HCT116 (cell line): Measurements from ENCODE around the gene CISTR. TPM values are rescaled to one million over a fixed set of nuclear protein-coding genes. Genes with fewer than 3 reads are reported as not detected.

Experiments
- ATAC-seq: fragments of 200-7000 bp; cut with Tn5 transposase; 2 replicates; pipeline ENCODE4 v1.9.1; 2020; ENCODE audit warnings: mild to moderate bottlenecking, moderate library complexity
- BruUV-seq: library from RNA; stranded (reverse); fragments of 400-500 nt; replicated peaks from 2 replicates; lab custom pipeline; 2021; lab: Mats Ljungman, UMichigan
- CTCF ChIA-PET: fragments of 300-600 bp; sonication (Branson Sonifier 250); formaldehyde crosslinking; loops from one replicate; lab custom pipeline; 2021; ENCODE audit warnings: antibody characterized with exemption; lab: Charles Lee
- POLR2A ChIA-PET: fragments of 300-600, 350-600 bp; sonication (Branson Sonifier 250); formaldehyde crosslinking; loops from one replicate; lab custom pipeline; 2021; ENCODE audit warnings: antibody characterized with exemption; lab: Charles Lee
- RAD21 ChIA-PET, 2 experiments: fragments of 300-600 bp; sonication (Branson Sonifier 250); formaldehyde crosslinking; loops; one replicate each; lab custom pipeline; 2023; ENCODE audit warnings: low total read pairs in 2 of 2; ENCODE audit not compliant: uncharacterized antibody in 2 of 2, unreplicated experiment in 2 of 2, low non-redundant PET in 1 of 2; lab: Charles Lee
- DNase-seq: peaks from one replicate; pipeline ENCODE4 v3.0.0-alpha.2; 2010; ENCODE audit warnings: low read depth, low spot score
- H2AFZ ChIP-seq: fragments of 200-600 bp; shearing (Covaris generic), sonication (generic); 2 replicates; pipeline ENCODE4 v1.6.1; 2017; ENCODE audit warnings: low read depth, mixed run types, mixed read lengths, antibody characterized with exemption, low read length; ENCODE audit not compliant: poor library complexity, severe bottlenecking
- H3K27ac ChIP-seq: 2 replicates; pipeline ENCODE4 v1.5.1; 2012; ENCODE audit warnings: low read depth, low read length
- H3K27me3 ChIP-seq: fragments of 200-600 bp; sonication (generic); 2 replicates; pipeline ENCODE4 v1.6.1; 2016; ENCODE audit warnings: mixed run types, low read length, mixed read lengths; ENCODE audit not compliant: insufficient read depth
- H3K36me3 ChIP-seq, 2 experiments: fragments of 200-500 bp in 1 of 2; fragments of 200-600 bp in 1 of 2; sonication (Bioruptor generic) in 1 of 2; sonication (generic) in 1 of 2; 2 replicates each; pipeline versions ENCODE4 v1.5.1 to v1.6.1; 2014 to 2016; ENCODE audit warnings: low read length in 2 of 2, inconsistent platforms in 1 of 2, mixed read lengths in 1 of 2, mixed run types in 1 of 2; ENCODE audit not compliant: insufficient read depth in 2 of 2, control insufficient read depth in 1 of 2
- H3K4me1 ChIP-seq, 2 experiments: fragments of 200-600 bp in 1 of 2; sonication (generic) in 1 of 2; 2 replicates each; pipeline versions ENCODE4 v1.5.1 to v1.6.1; 2012 to 2017; ENCODE audit warnings: low read length in 2 of 2, inconsistent platforms in 1 of 2, mild to moderate bottlenecking in 1 of 2, mixed read lengths in 1 of 2, mixed run types in 1 of 2, moderate library complexity in 1 of 2; ENCODE audit not compliant: insufficient read depth in 2 of 2, control insufficient read depth in 1 of 2
- H3K4me2 ChIP-seq: fragments of 200-600 bp; sonication (generic); 2 replicates; pipeline ENCODE4 v1.6.1; 2017; ENCODE audit warnings: mixed run types, low read length, mixed read lengths
- H3K4me3 ChIP-seq, 2 experiments: fragments of 200-600 bp in 1 of 2; sonication (generic) in 1 of 2; replicated peaks in 1 of 2; 2 replicates each; pipeline ENCODE4 v1.5.1; 2011 to 2016; ENCODE audit warnings: low read length in 2 of 2, control low read depth in 1 of 2, low read depth in 1 of 2, mild to moderate bottlenecking in 1 of 2, mixed read lengths in 1 of 2, mixed run types in 1 of 2
- H3K79me2 ChIP-seq: fragments of 200-600 bp; sonication (generic); 2 replicates; pipeline ENCODE4 v1.6.1; 2017; ENCODE audit warnings: mild to moderate bottlenecking, mixed run types, low read length, moderate library complexity, mixed read lengths; ENCODE audit not compliant: insufficient read depth
- H3K9ac ChIP-seq: fragments of 200-600 bp; sonication (generic); 2 replicates; pipeline ENCODE4 v1.6.1; 2016; ENCODE audit warnings: low read length, mixed read lengths
- H3K9me2 ChIP-seq: fragments of 200-600 bp; sonication (generic), shearing (Covaris generic); 2 replicates; pipeline ENCODE4 v1.6.1; 2017; ENCODE audit warnings: mixed run types, mild to moderate bottlenecking, moderate library complexity; ENCODE audit not compliant: insufficient read depth
- H3K9me3 ChIP-seq, 2 experiments: fragments of 200-500 bp in 1 of 2; fragments of 200-600 bp in 1 of 2; sonication (Bioruptor generic) in 1 of 2; sonication (generic) in 1 of 2; 2 replicates each; pipeline ENCODE4 v1.6.1; 2014 to 2017; ENCODE audit warnings: low read length in 2 of 2, mixed read lengths in 2 of 2, inconsistent platforms in 1 of 2, low read depth in 1 of 2, mild to moderate bottlenecking in 1 of 2, mixed run types in 1 of 2, moderate library complexity in 1 of 2; ENCODE audit not compliant: control insufficient read depth in 1 of 2, insufficient read depth in 1 of 2
- H4K20me1 ChIP-seq: fragments of 200-600 bp; sonication (generic), shearing (Covaris generic); 2 replicates; pipeline ENCODE4 v1.6.1; 2017; ENCODE audit warnings: mixed run types, mild to moderate bottlenecking, moderate library complexity; ENCODE audit not compliant: insufficient read depth
- CEBPB ChIP-seq: IDR thresholded peaks from 2 replicates; pipeline ENCODE4 v1.6.1; 2012; ENCODE audit warnings: low read depth
- EZH2phosphoT487 ChIP-seq: fragments of 200-600 bp; IDR thresholded peaks from 2 replicates; pipeline ENCODE4 v1.6.1; 2018; ENCODE audit warnings: antibody characterized with exemption, borderline replicate concordance
- FOSL1 ChIP-seq: IDR thresholded peaks from 2 replicates; pipeline ENCODE4 v1.6.1; 2012; ENCODE audit warnings: low read depth
- POLR2AphosphoS5 ChIP-seq: IDR thresholded peaks from 2 replicates; pipeline ENCODE4 v1.6.1; 2011; ENCODE audit warnings: mild to moderate bottlenecking, low read depth, low read length, moderate library complexity
- SP1 ChIP-seq: IDR thresholded peaks from 2 replicates; pipeline ENCODE4 v1.6.1; 2012; ENCODE audit warnings: low read depth
- YY1 ChIP-seq: IDR thresholded peaks from 2 replicates; pipeline ENCODE4 v1.6.1; 2011; ENCODE audit warnings: low read length, low read depth, moderate library complexity, mild to moderate bottlenecking; ENCODE audit not compliant: insufficient replicate concordance; ENCODE audit errors: extremely low read depth
- ZBTB33 ChIP-seq: IDR thresholded peaks from 2 replicates; pipeline ENCODE4 v1.6.1; 2011; ENCODE audit warnings: mild to moderate bottlenecking, low read length, moderate library complexity; ENCODE audit not compliant: insufficient replicate concordance; ENCODE audit errors: extremely low read depth
- ZFX ChIP-seq: fragments of 450-650 bp; IDR thresholded peaks from 2 replicates; pipeline ENCODE4 v1.6.1; 2017
- intact Hi-C: fragments of 100-400 bp; cut with micrococcal nuclease; formaldehyde crosslinking; loops from 2 replicates; pipeline ENCODE4 v1.10.0; 2022
- total RNA-seq: library from RNA; stranded (reverse); gene quantifications from one replicate; pipeline ENCODE4 v1.2.1, GENCODE V29; 2021; ENCODE audit not compliant: unreplicated experiment
- TF ChIP-seq, protein P1 (sequence below): IDR thresholded peaks from 2 replicates; pipeline ENCODE4 v1.6.1; 2012
- TF ChIP-seq, protein P2 (sequence below): IDR thresholded peaks from 2 replicates; pipeline ENCODE4 v1.6.1; 2012; ENCODE audit warnings: low read depth

Gene CISTR
- total RNA-seq, 1 experiment from 2014 or later = not detected

DNA sequence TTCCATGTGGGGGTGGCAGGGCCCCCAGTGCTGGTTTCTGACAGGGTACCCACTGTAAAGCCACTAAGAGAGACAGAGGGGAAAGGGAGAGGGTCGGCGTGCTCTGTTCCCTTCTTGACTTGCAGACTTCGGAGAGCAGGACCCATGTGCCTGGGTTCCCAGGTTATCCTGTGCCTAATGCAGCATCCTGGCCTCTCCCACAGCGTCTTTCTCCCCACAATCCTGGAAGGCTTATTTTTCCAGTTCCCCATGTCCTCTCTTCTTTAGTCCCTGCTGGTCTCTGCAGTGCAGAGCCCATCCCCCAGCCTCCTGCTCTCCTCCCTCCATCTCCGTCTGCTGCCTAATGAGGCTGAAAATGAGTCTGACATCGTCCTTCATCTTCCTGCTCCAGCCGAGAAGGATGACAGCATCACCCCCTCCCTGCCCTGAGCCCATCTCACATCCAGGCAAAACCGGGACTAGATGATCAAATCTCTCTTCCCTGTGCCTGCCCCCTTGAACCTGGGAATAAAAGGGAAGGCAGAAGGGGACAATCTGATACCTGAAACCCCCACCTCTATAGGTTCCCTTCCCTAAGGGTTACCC, 39.6 kb downstream of the CISTR start:
- no peaks in the 10 kb centered on the region for H3K27me3 ChIP-seq
- TF ChIP-seq EZH2phosphoT487 (no peak), FOSL1 (no peak), YY1 (no peak), ZBTB33 (no peak), CEBPB (no peak), ZFX (no peak), SP1 (no peak), POLR2AphosphoS5 (no peak)
- TF ChIP-seq, protein P1, sequence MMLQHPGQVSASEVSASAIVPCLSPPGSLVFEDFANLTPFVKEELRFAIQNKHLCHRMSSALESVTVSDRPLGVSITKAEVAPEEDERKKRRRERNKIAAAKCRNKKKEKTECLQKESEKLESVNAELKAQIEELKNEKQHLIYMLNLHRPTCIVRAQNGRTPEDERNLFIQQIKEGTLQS = no peak
- TF ChIP-seq, protein P2, sequence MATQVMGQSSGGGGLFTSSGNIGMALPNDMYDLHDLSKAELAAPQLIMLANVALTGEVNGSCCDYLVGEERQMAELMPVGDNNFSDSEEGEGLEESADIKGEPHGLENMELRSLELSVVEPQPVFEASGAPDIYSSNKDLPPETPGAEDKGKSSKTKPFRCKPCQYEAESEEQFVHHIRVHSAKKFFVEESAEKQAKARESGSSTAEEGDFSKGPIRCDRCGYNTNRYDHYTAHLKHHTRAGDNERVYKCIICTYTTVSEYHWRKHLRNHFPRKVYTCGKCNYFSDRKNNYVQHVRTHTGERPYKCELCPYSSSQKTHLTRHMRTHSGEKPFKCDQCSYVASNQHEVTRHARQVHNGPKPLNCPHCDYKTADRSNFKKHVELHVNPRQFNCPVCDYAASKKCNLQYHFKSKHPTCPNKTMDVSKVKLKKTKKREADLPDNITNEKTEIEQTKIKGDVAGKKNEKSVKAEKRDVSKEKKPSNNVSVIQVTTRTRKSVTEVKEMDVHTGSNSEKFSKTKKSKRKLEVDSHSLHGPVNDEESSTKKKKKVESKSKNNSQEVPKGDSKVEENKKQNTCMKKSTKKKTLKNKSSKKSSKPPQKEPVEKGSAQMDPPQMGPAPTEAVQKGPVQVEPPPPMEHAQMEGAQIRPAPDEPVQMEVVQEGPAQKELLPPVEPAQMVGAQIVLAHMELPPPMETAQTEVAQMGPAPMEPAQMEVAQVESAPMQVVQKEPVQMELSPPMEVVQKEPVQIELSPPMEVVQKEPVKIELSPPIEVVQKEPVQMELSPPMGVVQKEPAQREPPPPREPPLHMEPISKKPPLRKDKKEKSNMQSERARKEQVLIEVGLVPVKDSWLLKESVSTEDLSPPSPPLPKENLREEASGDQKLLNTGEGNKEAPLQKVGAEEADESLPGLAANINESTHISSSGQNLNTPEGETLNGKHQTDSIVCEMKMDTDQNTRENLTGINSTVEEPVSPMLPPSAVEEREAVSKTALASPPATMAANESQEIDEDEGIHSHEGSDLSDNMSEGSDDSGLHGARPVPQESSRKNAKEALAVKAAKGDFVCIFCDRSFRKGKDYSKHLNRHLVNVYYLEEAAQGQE = no peak
- TF ChIP-seq, all 23 proteins: peak for 0
- RAD21 ChIA-PET = no interaction called here
- Histone ChIP-seq H3K27ac (no peak overlapping the region), H3K4me1 (no peaks in the 10 kb centered on the region), H3K4me2 (no peak overlapping the region), H3K4me3 (no peak overlapping the region), H3K79me2 (no peaks in the 10 kb centered on the region), H2AFZ (no peak overlapping the region), H3K9me2 (no peaks in the 10 kb centered on the region), H3K9me3 (no peaks in the 10 kb centered on the region), H3K9ac (no peak overlapping the region), H3K36me3 (no peaks in the 10 kb centered on the region), H4K20me1 (no peaks in the 10 kb centered on the region)
- intact Hi-C loops = no loop called here
- POLR2A ChIA-PET = no interaction called here
- no TSS peak for BruUV-seq
- no peak for ATAC-seq
- CTCF ChIA-PET = no interaction called here
- DNase-seq = no peak
